Femur (tissue), 1 donor: ENCODE data around the gene ARHGAP25.

Source experiments
- DNase-seq: peaks from one replicate; pipeline ENCODE4 v3.0.0-alpha.2; 2017

Gene ARHGAP25

DNA sequence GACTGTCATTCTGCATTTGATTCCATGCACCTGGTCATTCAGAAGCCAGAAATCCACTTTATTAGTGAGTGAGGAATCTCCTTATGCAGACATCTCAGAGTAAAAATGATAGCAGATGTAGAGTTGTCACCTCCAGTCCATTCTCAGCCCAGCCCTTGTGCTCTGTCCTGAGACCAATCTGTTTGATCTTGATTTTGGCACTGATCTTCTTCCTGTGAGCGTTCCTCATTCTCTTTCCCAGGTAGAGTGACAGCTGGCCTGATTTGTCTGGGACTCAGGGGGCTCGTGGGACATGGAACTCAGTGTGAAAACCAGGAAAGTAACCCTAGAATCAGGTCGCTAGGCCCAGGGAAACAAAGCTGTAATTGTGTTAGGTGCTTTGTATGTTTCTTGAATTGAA, 8.9 kb downstream of the ARHGAP25 start:
- DNase-seq, result no peak

DNA sequence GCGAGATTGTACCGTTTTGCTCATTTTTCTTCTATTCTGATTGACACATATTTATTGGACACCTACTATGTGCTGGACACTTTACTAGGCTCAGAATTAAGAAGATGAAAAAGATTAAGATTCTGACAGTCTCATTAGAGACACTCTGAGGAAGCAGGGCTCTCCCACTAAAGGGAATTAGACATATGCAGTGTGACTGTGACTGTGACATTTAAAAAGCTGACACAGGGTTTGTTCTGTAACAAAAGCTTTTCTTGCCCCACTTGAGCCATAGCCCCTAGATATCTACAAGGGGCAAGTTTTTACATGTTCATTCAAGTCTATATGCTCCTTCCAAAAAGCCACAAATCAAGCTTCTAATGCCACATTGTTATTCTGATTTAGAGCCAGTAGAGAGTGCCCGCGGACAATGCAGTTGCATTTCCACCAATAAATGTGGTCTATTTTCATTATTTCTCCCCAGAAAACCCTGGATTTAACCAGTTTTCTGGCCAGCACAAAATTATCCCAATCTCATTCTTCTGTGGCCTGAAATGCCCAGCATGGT, 9.8 kb downstream of the ARHGAP25 start:
- no peak for DNase-seq

DNA sequence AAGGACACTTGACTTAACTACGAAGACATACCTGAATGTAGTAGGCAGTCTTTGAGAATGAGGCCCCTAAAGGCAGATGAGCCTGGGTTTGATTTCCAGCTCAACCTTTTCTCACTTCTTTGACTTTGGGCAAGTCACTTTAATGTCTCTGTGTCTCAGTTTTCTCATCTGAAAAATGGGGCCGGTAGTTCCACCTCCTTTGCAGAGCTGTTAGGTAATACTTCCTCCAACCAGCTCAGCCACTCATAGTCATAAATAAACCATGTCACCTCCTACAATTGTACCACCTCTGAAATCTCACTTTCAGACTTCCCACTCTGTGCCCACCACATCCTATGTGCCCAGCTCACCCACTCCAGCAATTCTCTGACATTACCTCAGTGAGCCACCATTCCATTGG, 10.4 kb downstream of the ARHGAP25 start:
- no peak for DNase-seq

DNA sequence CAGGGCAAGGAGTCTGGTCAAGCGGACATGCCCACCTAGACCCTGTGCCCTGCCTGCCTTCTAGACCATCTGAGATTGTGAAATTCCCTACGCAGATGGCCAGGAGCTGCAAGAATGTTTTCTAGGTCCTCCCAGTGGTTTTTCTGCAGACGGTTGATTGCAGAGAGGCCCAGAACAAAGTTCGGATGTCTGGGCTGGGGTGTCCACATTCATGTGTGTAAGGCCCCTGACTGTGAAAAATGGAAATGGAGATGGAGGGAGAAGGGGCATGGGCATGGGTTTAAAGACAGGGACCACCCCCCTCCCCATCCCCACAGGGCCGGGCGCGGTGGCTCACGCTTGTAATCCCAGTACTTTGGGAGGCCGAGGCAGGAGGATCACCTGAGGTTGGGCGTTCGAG, 11.8 kb downstream of the ARHGAP25 start:
- no peak for DNase-seq

DNA sequence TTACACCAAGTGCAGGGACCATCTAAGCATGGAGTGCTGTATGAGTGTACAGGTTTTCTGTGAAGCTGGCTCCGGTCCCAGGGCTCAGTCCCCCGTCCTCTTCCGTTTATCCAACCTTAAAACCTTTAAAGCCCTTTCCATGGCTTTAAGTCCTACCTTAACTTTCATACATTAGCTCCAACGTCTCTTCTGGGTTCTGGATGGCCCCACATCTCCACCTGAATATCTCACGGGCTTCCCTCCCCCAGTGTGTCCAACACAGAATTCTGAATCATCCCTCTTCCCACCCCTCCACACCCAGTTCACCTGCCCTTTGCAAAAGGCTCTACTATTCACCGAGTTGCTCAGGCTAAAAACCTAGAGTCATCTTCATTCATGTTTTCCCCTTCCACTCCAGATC, 12.8 kb downstream of the ARHGAP25 start:
- DNase-seq, result no peak

DNA sequence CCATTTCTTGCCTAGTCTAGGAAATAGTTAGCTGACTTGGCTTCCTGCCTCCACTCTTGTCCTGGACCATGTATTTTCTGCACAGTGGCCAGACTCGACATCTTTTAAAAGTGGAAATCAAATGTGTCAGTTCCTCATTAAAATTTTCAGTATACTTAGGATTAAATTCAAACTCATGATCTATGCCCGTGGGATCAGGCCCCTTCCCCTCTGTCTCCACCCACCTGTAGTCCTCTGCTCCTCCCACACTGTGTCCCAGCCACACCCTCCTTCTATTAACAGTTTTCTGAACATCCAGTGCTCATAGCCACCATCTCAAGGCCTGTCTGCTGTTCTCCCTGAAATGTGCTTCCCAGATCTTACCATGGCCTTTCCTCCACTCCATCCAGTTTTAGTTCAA, 13.3 kb downstream of the ARHGAP25 start:
- DNase-seq, result no peak

DNA sequence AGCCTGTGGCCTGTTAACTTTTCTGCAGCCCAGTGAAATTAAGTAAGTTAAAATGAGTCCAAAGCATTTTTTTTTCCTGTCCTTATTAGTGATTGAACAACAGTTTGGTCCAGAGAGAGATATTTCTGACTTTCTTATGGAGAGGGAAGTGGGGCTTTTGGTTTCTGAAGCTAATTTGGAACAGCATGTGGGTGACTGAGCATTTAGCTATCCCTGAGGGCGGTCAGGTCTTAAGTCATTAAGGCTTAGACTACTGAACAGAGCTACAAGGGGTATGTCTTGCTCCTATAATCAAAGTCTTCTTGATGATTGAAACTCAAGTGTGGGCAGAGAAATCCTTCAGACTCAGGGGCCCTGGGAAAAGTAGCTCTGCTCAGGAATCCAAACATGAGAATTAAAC, 14.0 kb downstream of the ARHGAP25 start:
- no peak for DNase-seq

DNA sequence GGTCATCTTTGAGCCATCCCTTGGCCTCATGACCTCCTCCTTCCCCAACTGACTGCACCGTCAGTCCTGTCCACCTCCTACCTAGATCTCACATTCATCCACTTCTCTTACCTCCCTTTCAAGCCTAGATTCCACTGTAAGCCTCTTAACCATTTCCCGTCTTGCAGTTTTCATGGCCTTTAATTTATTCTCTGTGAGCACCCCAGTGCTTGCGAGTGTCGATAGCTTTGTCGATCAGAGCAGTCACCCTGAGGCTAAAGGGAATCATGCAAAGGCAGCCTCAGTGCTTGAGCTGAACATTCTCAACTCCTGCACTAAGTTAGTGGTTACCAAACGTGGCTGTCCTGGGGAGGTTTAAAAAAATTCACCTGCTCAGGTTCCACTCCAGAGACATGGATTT, 14.7 kb downstream of the ARHGAP25 start:
- no peak for DNase-seq

DNA sequence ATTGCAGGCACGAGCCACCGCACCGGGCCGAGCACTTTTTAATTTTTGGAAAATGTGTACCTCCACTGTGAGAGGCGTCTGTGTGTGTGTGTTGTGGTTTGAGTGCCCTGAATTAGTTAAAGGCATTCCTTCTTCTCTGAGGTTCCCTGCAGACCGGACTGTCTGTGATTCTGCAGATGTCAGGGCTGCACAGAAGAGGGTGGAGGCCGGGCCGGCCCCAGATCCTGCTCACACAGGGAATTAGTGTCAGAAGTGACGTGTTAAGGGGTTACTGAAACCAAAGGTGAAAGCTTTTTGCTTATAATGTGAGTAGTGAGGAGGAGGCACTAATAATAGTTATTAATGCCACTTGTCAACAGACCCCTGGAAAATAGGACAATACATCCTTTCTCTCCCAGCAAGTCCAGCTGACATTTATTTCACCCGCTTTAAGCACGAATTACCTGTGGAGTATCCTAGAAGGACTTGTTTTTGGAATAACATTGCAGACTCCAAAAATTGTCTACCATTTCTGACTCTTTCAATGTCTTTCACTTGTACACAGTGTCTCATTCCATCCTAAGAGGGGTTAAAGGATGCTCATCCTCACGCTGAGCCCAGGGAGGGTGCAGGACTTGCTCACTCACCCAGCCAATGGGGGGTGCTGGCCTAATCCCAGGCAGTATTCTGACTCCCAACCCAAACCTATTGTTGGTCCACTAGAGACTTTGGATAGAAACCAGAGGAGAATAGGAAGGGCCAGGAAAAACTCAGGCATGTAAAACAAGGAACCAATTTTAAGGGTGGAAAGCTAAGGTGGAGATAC, 16.2 kb downstream of the ARHGAP25 start:
- DNase-seq, result no peak

DNA sequence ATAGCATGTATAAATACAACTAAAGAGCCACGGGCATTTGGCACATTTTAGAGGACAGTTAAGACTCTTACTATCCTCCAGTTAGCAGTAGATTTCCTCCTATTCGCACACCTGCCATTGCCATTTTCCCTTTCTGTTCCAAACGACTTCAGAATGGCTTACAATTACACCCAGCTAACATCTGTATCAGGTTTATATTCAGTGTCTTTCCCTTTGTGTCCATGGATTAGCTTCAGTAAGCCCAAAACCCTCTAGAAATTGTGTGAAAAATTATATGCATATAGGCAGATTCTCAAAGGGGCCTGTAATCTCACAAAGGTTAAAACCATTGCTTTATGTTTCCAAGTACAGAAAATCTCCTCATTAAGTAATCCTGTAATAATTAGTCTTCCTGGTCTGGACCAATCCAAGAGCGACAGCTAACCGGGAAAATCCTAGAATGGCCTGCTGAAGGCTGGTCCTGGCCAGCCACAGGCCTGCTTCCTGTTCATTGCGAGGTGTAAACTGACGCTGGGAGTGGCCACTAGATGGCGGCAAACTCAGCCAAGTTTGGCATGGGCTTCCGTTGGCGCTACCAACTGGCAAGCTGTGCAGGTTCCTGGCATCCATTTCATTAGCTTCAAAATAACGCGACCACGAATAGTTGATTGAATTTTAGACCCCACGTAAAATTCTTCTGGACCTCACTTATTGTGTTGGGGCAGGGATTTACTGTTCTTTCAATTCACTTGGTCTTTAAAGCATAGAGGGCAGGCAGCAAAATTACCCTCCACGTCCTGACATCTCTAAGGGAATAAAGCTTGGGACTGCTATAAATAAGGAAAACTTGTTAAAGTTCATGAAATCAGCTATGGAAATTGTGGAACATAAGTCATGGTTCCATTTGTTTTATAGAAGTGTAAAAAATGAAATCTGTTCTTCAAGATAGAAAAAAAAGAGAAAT, 17.1 kb downstream of the ARHGAP25 start:
- DNase-seq, result peak; percentile 89

DNA sequence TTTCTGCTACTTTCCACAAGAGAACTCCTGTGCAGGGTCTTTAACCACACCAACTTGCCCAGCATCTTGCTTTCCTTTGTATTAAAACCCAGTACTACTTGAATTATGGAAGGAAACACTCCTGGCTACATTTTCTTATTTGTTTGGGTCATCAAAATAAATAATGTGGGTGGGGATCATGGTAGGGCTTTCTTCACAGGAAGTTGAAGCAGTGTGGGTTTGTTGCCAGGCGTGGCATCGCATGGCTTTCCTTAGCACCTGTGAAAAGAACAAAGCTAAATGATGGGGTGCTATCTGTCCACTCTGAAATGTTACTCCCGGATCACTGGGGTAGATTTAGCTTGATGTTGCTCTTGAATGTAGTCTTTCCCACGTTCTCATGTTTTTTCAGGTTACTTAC, 18.7 kb downstream of the ARHGAP25 start:
- no peak for DNase-seq

DNA sequence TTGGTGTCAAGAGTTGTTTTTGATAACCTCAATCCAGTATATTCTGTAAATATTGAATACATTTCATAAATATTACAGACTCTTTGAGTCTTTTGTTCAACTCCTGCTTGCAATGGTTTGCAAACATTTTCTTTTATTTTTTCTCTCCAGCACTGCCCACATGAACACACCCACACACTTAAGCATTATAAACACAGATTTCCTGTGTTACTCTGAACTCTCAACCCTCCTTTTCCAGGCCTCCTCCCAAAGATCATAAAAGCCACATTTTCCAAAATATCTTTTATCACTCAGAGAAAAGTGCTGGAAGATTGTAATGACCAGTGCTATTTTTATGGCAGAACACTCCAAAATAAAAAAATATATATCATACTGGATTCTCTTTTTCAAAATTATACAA, 20.5 kb downstream of the ARHGAP25 start:
- DNase-seq, result no peak

DNA sequence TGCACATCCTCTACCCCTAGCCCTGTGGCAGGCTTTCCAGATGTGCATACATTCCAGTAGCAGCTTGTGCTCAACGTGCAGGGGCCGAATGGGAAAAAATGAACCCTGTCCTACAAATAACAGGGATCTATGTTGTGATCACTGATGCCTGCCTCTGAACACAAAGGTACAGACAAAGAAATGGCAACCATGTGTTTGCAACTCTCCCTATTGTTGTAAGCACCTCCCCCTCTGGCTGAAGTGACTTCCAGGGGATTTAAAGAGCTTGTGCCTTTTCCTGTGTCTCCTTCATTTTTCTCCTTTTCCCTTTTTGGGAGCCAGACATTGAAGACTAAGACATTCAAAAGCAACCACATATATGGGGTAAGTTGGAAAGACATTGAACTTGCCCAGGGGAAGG, 21.6 kb downstream of the ARHGAP25 start:
- DNase-seq, result no peak

DNA sequence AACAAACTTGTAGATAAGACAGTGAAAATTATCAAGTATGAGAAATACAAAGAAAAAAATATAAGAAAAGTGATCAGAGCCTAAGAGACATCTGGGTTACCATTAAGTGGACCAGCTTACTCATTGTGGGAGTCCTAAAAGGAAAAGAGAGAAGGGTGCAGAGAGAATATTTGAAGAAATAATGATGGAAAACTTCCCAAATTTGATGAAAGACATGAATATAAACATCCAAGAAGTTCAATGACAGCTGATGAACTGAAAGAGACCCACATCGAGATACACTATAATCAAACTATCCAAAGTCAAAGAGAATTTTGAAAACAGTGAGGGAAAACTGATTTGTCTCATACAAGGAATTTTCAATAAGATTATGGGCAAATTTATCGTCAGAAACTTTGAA, 22.5 kb downstream of the ARHGAP25 start:
- no peak for DNase-seq

DNA sequence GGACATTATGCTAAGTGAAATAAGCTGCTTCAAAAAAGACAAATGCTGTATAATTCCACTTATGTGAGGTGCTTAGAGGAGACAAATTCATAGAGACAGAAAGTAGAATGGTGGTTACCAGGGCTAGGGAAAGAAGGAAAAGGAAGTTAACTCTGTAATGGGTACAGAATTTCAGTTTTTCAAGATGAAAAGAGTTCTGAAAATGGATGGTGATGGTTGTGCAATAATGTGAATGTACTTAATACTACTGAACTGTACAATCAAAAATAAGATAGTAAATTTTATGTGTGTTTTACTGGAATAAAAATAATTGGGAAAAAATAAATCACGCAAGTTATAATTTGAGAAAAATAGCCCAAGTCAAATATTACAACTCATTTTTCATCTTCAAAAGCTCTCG, 27.5 kb downstream of the ARHGAP25 start:
- no peak for DNase-seq

DNA sequence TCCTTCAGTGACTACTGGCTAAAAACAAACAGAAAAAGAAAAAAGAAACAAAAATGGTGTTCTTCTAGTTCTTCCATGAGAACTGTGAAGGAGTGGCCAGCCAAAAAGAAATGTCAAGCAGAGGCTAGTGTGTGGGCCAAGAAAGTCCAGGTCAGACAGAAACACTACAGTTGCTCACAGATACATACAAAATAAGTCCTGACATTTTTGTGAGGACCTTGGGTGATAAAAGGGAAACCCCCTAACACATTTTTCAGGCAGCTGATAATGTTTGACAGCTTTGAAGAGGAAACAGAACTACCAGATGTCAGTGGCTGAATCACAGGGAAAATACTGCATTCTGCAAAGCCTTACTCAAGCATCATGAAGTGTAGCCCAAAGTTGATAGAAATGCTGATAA, 28.1 kb downstream of the ARHGAP25 start:
- DNase-seq, result no peak

DNA sequence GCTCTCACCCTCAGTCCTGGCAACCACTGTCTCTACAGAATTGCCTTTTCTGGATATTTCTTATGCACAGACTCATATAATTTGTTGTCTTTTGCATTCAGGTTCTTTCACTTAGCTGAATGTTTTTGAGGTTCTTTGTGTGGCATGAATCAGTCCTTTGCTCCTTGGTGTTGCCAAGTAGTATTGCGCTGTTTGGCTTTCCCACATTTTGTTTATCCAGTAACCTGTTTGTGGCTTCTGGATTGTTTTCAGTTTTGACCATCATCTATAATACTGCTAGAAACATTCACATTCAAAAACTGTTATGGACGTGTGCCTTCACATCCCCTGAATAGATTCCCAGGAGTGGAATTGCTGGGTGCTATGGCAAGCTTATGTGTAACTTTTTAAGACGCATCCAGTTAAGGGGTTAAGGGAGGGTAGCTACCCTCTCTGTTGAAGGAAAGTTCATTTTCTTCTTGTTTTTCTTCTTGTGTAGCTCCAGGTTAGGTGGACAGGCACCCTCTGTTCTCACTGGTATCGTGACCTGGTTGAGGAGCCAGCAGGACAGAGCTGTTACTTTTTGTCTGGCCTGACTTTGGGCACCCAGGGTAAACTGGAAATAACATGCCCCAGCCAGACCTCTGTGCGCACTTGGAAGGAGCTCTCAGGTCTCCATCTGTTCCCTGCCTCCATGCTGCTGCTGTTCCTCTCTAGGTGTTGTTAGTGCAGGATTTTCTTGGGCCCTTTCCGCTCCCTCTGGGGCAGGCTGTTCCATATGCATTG, 29.6 kb downstream of the ARHGAP25 start:
- DNase-seq, result no peak

DNA sequence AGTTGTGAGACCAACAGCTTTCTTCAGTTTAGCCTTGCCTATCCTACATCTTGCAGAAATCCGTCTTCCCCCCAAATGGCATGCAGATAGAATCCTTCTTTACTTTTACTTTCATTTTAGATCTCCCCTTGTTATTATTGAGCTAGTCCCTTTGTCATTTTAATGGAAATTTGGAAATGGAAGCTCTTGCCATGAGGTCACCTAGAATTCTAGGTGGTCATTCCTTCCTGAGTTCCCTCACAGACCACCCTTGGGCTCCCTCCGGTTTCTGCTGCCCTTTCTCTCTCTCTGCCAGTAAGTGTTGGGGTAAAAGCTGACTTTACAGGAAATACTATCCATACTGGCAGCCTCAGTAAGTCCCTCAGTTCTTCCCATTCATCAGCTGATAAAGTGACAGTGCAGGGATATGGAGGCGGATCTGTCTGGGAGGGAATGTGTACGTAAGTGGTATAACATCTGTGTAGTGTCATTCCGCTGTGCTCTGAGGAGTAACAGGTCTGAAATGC, 30.2 kb downstream of the ARHGAP25 start:
- no peak for DNase-seq

DNA sequence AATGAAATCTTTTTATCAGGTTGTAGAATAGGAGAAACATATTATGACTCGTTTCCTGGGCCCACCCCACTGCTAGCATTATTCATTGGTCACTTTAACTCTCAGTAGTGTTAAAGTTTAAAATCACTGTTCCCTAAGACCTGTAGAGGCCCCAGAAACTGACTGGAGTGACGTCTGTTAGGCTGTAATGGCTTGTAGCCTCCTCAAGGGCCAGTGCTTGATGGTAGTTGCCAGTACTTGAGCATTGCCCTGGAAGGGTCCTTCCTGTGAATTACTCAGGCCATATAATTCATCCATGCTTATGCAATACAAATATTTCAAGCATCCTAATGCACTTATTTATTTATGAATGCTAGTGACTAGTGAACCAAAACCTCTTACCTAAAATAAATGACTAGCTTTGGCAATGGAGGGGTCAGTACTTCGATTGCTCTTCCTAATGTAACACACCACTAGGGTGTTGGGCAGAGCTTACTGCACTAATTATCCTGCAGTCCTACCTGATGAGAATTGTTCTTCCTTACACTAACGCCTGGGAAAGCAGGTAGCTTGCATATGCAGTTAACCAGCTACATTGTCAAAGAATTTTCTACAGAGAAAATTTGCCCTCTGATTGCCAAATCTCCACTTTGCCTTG, 31.2 kb downstream of the ARHGAP25 start:
- no peak for DNase-seq

DNA sequence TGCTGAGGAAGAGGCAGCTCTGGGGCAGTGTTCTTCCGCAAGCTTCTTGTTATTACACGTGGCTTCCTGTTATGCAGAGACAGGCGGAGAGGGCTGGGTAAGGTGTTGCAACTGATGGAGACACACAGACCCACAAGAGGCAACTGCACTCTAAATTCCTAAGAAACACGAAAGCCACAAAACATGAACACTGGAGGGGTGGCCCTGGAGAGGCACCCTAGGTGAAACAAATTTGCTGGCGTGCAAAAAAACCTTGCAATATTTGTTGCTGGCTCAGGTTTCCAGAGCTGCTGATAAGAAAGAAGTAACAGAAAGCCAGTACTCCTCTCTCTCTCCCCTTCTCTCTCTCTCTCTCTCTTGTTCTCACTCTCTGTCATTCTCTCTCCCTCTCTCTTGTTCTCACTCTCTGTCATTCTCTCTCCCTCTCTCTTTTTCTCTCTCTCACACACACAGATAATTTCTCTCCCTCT, 31.8 kb downstream of the ARHGAP25 start:
- DNase-seq, result peak; percentile 40

DNA sequence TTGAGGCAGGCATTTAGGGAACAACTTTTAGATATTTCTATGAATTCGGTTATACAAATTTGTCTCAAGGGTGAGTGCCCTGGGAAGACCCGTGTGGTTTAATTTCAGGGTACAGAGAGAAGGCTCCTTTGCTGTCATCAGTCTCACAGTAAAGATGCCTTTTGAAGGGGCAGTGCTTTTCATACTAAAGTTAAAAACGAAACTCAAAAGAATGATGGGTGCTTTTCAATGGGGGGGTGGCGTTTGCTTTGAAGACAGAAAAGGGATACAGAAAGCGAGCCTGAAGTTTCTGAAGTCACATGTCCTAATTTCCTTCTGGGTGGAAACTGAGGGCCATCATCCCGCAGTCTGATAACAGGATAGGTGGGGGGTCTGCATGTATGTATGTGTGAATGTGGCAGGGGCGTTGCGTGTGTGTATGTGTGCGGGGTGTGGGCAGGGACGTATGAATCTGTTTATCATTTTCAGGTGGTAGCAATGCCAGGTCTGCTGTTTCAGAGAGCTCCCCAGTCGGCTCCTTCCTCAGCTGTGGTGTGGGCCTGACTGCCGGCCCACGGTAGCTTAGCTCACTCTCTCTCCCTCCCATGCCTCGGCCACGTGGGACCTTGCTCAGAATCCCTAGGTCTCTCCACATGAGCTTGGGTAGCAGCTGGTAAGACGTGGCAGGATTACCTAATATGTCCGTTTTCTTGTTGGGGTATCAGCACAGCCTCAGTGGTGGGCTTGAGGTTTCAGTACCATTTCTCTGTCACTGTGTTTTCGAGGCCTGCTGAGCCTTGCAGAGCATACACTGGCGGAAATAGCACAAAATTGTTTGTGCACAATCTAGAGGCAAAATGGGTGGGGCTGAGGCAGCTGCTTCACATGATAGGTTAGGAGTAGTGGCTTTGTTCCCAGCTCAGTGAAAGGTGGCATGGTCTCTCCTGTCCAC, 32.7 kb downstream of the ARHGAP25 start:
- no peak for DNase-seq
